ENCODE data around the gene MEIS3. TPM values are rescaled to one million over a fixed set of nuclear protein-coding genes. Genes with fewer than 3 reads are reported as not detected.

The MEIS3 gene
- total RNA-seq, 3 donors from 2014 or later, result 2.1 to 11.6 (median 4.2) TPM

DNA sequence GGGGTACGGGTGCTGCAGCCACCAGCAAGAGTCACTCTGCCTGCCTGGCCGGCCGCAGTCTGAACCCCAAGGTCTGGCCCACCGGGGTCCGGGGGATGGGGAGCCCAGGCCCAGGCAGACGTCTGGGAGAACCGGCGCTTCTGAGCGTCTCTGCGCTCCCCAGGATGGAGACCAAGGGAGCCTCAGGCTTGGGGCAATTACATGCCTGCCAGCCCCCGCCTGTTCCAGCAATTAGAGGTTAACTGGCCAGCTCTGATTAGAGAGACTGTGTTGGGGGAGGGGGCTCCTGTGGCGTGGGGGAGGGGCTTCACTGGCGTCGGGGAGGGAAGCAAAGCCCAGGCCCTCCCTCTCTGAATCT, 11.9 kb downstream of the MEIS3 start:
- DNase-seq (no peak), ATAC-seq (no peak)
- no peaks in the 10 kb centered on the region for H3K36me3 ChIP-seq (ENCODE audit: low read depth)
- no peak overlapping the region for H3K4me3 ChIP-seq
- H3K4me1 ChIP-seq (ENCODE audit: low read depth), result no peaks in the 10 kb centered on the region
- TF ChIP-seq, protein P1, sequence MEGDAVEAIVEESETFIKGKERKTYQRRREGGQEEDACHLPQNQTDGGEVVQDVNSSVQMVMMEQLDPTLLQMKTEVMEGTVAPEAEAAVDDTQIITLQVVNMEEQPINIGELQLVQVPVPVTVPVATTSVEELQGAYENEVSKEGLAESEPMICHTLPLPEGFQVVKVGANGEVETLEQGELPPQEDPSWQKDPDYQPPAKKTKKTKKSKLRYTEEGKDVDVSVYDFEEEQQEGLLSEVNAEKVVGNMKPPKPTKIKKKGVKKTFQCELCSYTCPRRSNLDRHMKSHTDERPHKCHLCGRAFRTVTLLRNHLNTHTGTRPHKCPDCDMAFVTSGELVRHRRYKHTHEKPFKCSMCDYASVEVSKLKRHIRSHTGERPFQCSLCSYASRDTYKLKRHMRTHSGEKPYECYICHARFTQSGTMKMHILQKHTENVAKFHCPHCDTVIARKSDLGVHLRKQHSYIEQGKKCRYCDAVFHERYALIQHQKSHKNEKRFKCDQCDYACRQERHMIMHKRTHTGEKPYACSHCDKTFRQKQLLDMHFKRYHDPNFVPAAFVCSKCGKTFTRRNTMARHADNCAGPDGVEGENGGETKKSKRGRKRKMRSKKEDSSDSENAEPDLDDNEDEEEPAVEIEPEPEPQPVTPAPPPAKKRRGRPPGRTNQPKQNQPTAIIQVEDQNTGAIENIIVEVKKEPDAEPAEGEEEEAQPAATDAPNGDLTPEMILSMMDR (IDR thresholded peaks at IDR 0.05), result no peak
- intact Hi-C loops (cut with DNase I, micrococcal nuclease), result no loop called here
- H3K9me3 ChIP-seq, result no peaks in the 10 kb centered on the region

DNA sequence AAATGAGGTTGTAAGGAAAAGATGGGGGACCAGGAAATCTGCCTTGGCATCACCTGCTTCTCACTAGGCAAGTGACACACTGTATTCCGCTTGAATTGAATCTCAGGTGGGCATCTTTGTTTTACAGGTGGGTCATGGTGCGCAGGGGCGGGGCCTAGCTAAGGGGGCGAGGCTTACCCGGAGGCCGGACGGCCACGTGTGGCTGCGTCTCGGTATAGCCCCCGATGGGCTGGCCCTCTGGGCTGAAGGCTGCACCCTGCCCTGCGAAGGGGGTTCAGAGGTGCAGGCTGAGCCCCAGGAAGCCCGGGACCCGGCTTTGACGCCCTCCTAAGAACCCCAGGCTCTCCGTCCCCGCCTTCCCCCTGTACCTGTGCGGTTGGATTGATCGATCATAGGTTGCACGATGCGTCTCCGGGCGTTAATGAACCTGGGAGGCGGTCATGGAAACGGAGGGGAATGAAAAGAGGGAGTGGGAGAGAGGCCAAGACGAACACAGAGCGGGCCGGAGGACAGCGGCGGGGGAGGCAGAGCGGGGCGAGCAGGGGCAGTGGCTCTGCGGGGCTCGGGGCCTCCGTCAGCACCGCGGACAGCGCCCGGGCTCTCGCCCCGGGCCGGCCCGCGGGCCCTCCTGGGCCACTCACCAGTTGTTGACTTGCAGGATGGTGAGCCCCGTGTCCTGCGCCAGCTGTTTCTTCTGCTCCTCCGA, 12.5 kb downstream of the MEIS3 start:
- DNase-seq (no peak), ATAC-seq (peak; percentile 25)
- no peaks in the 10 kb centered on the region for H3K36me3 ChIP-seq (ENCODE audit: low read depth)
- H3K9me3 ChIP-seq, result no peaks in the 10 kb centered on the region
- H3K4me1 ChIP-seq (ENCODE audit: low read depth), result no peaks in the 10 kb centered on the region
- TF ChIP-seq, protein P1 (IDR thresholded peaks at IDR 0.05), result no peak
- H3K4me3 ChIP-seq, result no peak overlapping the region
- intact Hi-C loops (cut with DNase I, micrococcal nuclease), result no loop called here

DNA sequence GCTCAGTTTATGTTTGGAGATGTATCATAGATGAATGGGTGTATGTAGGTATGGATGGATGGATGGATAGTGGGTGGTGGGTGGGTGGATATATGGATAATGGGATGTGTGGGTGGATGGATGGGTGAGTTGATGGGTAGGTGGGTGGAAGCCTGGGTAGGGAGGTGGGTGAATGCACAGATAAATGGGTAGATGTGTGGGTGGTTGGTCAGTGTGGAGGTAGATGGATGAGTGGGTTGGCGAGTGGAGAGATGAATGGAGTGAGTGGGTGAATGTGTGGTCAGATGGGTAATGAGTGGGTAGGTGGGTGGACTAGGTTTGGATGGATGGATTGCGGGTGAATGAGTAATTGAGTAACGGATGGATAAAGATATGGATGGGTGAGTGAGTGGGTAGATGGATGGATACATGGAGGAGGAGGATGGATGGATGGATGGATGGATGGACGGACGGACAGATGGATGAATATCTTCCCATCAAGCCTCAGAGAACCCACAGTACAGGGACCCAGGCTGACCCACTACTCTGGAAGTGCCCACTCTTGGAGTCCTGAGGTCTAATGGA, 13.4 kb downstream of the MEIS3 start:
- DNase-seq, result no peak
- no peaks in the 10 kb centered on the region for H3K4me1 ChIP-seq (ENCODE audit: low read depth)
- no peaks in the 10 kb centered on the region for H3K36me3 ChIP-seq (ENCODE audit: low read depth)
- no peak overlapping the region for H3K4me3 ChIP-seq
- no peak for ATAC-seq
- H3K9me3 ChIP-seq, result no peaks in the 10 kb centered on the region
- intact Hi-C loops (cut with DNase I, micrococcal nuclease), result no loop called here
- TF ChIP-seq, protein P1 (IDR thresholded peaks at IDR 0.05), result no peak

DNA sequence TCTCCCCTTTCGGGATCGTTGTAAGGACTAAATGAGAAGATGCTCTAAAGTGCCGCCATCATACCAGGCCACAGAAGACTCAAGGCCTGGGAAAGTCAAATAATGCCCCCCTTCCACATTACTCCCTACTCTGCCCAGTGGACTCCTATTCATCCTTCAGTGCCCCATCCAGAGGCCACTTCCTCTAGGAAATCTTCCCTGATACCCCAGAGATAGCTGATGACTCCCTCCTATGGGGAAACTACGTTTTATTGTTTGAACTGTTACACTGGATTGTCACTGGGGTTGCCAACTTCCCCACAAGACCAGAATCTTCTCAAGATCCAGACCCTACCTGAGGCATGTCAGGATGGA, 14.2 kb downstream of the MEIS3 start:
- ATAC-seq (no peak), DNase-seq (no peak)
- no peaks in the 10 kb centered on the region for H3K4me1 ChIP-seq (ENCODE audit: low read depth)
- H3K4me3 ChIP-seq, result no peak overlapping the region
- no peaks in the 10 kb centered on the region for H3K9me3 ChIP-seq
- no peaks in the 10 kb centered on the region for H3K36me3 ChIP-seq (ENCODE audit: low read depth)
- intact Hi-C loops (cut with DNase I, micrococcal nuclease), result no loop called here
- TF ChIP-seq, protein P1 (IDR thresholded peaks at IDR 0.05), result no peak

DNA sequence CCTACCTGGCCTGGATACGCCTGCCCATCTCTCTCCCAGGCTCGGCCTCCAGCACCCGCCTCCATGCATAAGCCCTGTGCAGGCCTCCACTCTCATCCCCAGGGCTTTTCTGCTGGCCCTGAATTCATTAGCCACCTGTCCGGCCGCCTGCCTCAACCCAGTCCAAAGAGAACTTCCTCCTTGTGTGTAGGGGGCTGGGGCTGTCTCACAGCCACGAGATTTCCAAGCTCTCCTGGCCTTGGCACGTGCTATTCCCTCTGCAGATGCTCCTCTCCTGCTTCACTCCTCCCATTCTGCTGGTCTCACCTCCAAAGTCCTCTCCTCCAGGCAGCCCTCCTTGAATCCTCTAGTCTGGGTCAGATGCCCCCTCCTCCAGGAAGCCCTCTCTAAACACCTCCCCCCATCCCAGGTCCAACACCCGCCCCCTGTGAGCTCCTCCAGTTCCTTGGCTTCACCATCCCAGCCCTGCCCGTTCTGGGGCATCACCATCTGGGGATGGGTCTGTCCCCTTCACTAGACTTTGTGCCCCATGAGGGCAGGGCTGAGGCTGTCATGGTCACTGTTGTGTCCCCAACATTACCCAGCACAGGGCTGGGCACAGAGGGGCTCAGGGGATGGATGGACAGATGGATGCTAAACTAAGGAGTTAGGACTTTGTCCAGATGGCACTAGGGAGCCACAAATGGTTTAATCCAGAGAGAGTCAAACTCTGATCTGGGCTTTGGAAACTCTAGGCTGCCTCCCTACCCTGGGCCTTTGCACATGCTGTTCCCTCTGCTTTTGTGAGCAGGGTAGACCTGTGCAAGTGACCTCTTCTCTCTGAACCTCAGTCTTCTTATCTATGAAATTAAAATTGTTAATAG, 14.8 kb downstream of the MEIS3 start:
- ATAC-seq, result no peak

More for the DNA sequence above, 14.8 kb downstream of the MEIS3 start:
- Histone ChIP-seq H3K4me3 (no peak overlapping the region), H3K36me3 (ENCODE audit: low read depth) (no peaks in the 10 kb centered on the region), H3K9me3 (no peaks in the 10 kb centered on the region), H3K4me1 (ENCODE audit: low read depth) (no peaks in the 10 kb centered on the region)
- TF ChIP-seq, protein P1 (IDR thresholded peaks at IDR 0.05), result no peak
- no peak for DNase-seq
- intact Hi-C loops (cut with DNase I, micrococcal nuclease), result no loop called here

Measured in mucosa of descending colon (tissue), 3 donors.